ENCODE measurements around the gene BRINP3.

Gene BRINP3

GRCh38 chr1:190259424-190259823 lies 218.2 kb downstream of the BRINP3 start:
- TF ChIP-seq CTCF (IDR thresholded peaks at IDR 0.05; ENCODE audit: insufficient read depth, low read length, poor library complexity, severe bottlenecking), result no peak

DNA sequence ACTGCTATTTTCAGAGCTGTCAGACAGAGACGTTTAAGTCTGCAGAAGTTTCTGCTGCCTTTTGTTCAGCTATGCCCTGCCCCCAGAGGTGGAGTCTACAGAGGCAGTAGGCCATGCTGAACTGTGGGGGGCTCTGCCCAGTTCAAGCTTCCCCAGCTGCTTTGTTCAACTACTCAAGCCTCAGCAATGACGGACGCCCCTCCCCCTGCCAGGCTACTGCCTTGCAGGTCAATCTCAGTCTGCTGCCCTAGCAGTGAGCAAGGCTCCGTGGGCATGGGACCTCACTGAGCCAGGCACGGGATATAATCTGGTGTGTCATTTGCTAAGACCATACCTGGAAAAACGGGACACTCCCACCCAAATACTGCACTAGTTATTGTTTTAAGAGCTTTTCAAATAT lies 219.7 kb downstream of the BRINP3 start:
- DNase-seq (ENCODE audit: extremely low read depth, insufficient read length), result no peak
- Histone ChIP-seq H3K4me3 (replicated peaks; ENCODE audit: low read depth, low read length) (no peak overlapping the region), H3K36me3 (ENCODE audit: control insufficient read depth, insufficient read depth, low read length) (no peaks in the 10 kb centered on the region), H3K27me3 (replicated peaks; ENCODE audit: control insufficient read depth, insufficient read depth, low read length) (no peaks in the 10 kb centered on the region)
- no peak for TF ChIP-seq CTCF (IDR thresholded peaks at IDR 0.05; ENCODE audit: insufficient read depth, low read length, poor library complexity, severe bottlenecking)

More at GRCh38 chr1:190259424-190259823, 218.2 kb downstream of the BRINP3 start:
- Histone ChIP-seq H3K4me3 (replicated peaks; ENCODE audit: low read depth, low read length) (no peak overlapping the region), H3K36me3 (ENCODE audit: control insufficient read depth, insufficient read depth, low read length) (no peaks in the 10 kb centered on the region), H3K27me3 (replicated peaks; ENCODE audit: control insufficient read depth, insufficient read depth, low read length) (no peaks in the 10 kb centered on the region)
- no peak for DNase-seq (ENCODE audit: extremely low read depth, insufficient read length)

GRCh38 chr1:190252046-190252445 lies 225.6 kb downstream of the BRINP3 start:
- H3K36me3 ChIP-seq (ENCODE audit: control insufficient read depth, insufficient read depth, low read length), result no peaks in the 10 kb centered on the region
- H3K27me3 ChIP-seq (replicated peaks; ENCODE audit: control insufficient read depth, insufficient read depth, low read length), result no peaks in the 10 kb centered on the region
- TF ChIP-seq CTCF (IDR thresholded peaks at IDR 0.05; ENCODE audit: insufficient read depth, low read length, poor library complexity, severe bottlenecking), result no peak
- DNase-seq (ENCODE audit: extremely low read depth, insufficient read length), result no peak
- H3K4me3 ChIP-seq (replicated peaks; ENCODE audit: low read depth, low read length), result no peak overlapping the region

DNA sequence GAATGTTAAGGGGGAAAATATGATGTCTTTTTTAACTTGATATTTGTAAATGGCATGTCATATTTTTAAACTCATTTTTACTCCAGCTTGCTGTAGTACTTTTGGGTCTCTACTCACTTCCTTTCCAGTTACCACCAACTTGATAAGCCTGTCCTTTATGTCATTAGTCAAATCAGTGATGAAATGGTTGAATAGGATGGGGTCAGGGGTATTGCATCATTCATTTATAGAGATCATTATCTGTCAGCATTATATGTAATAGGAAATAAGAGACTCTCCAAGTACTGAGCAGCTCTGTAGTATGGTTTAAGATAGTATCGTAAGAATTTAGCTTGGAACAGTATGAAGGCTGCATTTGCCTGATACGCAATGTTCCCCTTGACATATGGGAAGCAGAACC lies 227.3 kb downstream of the BRINP3 start:
- H3K36me3 ChIP-seq (ENCODE audit: control insufficient read depth, insufficient read depth, low read length), result no peaks in the 10 kb centered on the region
- H3K4me3 ChIP-seq (replicated peaks; ENCODE audit: low read depth, low read length), result no peak overlapping the region
- TF ChIP-seq CTCF (IDR thresholded peaks at IDR 0.05; ENCODE audit: insufficient read depth, low read length, poor library complexity, severe bottlenecking), result no peak
- DNase-seq (ENCODE audit: extremely low read depth, insufficient read length), result no peak
- no peaks in the 10 kb centered on the region for H3K27me3 ChIP-seq (replicated peaks; ENCODE audit: control insufficient read depth, insufficient read depth, low read length)

DNA sequence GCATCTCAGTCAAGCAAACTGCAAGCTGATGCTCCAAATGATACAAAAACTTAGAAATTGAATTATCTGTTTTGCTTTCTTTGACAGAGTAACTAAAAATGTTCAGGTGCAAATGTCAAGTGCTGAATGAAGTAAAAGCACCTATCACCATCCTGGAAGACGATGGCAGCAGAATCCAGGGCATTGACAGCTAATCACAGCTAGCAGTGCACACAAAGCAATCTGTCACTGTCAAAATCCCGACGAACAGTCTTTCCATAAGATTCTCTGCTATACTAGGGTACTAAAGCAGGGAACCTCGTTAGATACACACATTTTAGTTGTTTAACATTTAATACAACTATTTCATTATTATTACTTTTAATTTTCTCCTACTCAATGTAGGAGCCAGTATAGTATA lies 233.3 kb downstream of the BRINP3 start:
- no peaks in the 10 kb centered on the region for H3K36me3 ChIP-seq (ENCODE audit: control insufficient read depth, insufficient read depth, low read length)

More for the DNA sequence above, 233.3 kb downstream of the BRINP3 start:
- no peak for DNase-seq (ENCODE audit: extremely low read depth, insufficient read length)
- H3K4me3 ChIP-seq (replicated peaks; ENCODE audit: low read depth, low read length), result no peak overlapping the region
- TF ChIP-seq CTCF (IDR thresholded peaks at IDR 0.05; ENCODE audit: insufficient read depth, low read length, poor library complexity, severe bottlenecking), result no peak
- H3K27me3 ChIP-seq (replicated peaks; ENCODE audit: control insufficient read depth, insufficient read depth, low read length), result no peaks in the 10 kb centered on the region
